Measurements from ENCODE around the gene USP4.

Gene USP4

GRCh38 chr3:49278548-49278947 lies 61.3 kb downstream of the USP4 start:
- H3K27ac ChIP-seq (ENCODE audit: low read length) = no peak overlapping the region
- no peak overlapping the region for H3K4me3 ChIP-seq (ENCODE audit: low read length)
- peaks cover 22% of the 10 kb centered on the region for H3K36me3 ChIP-seq (ENCODE audit: control insufficient read depth, low read depth, low read length)

GRCh38 chr3:49277383-49277775 lies 62.5 kb downstream of the USP4 start:
- peaks cover 18% of the 10 kb centered on the region for H3K36me3 ChIP-seq (ENCODE audit: control insufficient read depth, low read depth, low read length)
- no peaks in the 10 kb centered on the region for H3K4me1 ChIP-seq (ENCODE audit: control insufficient read depth, low read depth, low read length)
- no peaks in the 10 kb centered on the region for H3K27me3 ChIP-seq (ENCODE audit: control insufficient read depth, insufficient read depth, low read length)
- no peak overlapping the region for H3K27ac ChIP-seq (ENCODE audit: low read length)
- H3K4me3 ChIP-seq (ENCODE audit: low read length) = no peak overlapping the region
- H3K9me3 ChIP-seq (ENCODE audit: control insufficient read depth, low read depth, low read length) = no peaks in the 10 kb centered on the region
- H3K9ac ChIP-seq (ENCODE audit: low read length) = no peak overlapping the region

More at GRCh38 chr3:49278548-49278947, 61.3 kb downstream of the USP4 start:
- Histone ChIP-seq H3K4me1 (ENCODE audit: control insufficient read depth, low read depth, low read length) (no peaks in the 10 kb centered on the region), H3K9me3 (ENCODE audit: control insufficient read depth, low read depth, low read length) (no peaks in the 10 kb centered on the region), H3K27me3 (ENCODE audit: control insufficient read depth, insufficient read depth, low read length) (no peaks in the 10 kb centered on the region), H3K9ac (ENCODE audit: low read length) (no peak overlapping the region)

GRCh38 chr3:49276475-49277382 lies 63.1 kb downstream of the USP4 start, which contains the start of gene C3orf62:
Gene C3orf62 (minus strand): TSS chr3:49277232. CDS start chr3:49276872, 360 bp downstream.
- no peak within 1 kb of the TSS for H3K4me3 ChIP-seq (ENCODE audit: low read length)
- no peak within 1 kb of the TSS for H3K9ac ChIP-seq (ENCODE audit: low read length)
- H3K36me3 ChIP-seq (ENCODE audit: control insufficient read depth, low read depth, low read length) = peaks cover 18% of the 10 kb centered on the region

GRCh38 chr3:49273825-49274532 lies 65.9 kb downstream of the USP4 start:
- Histone ChIP-seq H3K27ac (ENCODE audit: low read length) (no peak overlapping the region), H3K27me3 (ENCODE audit: control insufficient read depth, insufficient read depth, low read length) (no peaks in the 10 kb centered on the region), H3K9ac (ENCODE audit: low read length) (no peak overlapping the region), H3K4me3 (ENCODE audit: low read length) (no peak overlapping the region), H3K36me3 (ENCODE audit: control insufficient read depth, low read depth, low read length) (peaks cover 5% of the 10 kb centered on the region), H3K9me3 (ENCODE audit: control insufficient read depth, low read depth, low read length) (no peaks in the 10 kb centered on the region), H3K4me1 (ENCODE audit: control insufficient read depth, low read depth, low read length) (no peaks in the 10 kb centered on the region)

More at GRCh38 chr3:49276475-49277382, 63.1 kb downstream of the USP4 start, which contains the start of gene C3orf62:
- Histone ChIP-seq H3K4me1 (ENCODE audit: control insufficient read depth, low read depth, low read length) (no peaks in the 10 kb centered on the region), H3K27me3 (ENCODE audit: control insufficient read depth, insufficient read depth, low read length) (no peaks in the 10 kb centered on the region), H3K9me3 (ENCODE audit: control insufficient read depth, low read depth, low read length) (no peaks in the 10 kb centered on the region), H3K27ac (ENCODE audit: low read length) (no peak within 1 kb of the TSS)

- no peaks in the 10 kb centered on the region for H3K9me3 ChIP-seq (ENCODE audit: control insufficient read depth, low read depth, low read length)
- no peak overlapping the region for H3K4me3 ChIP-seq (ENCODE audit: low read length)
- no peaks in the 10 kb centered on the region for H3K4me1 ChIP-seq (ENCODE audit: control insufficient read depth, low read depth, low read length)
- H3K9ac ChIP-seq (ENCODE audit: low read length) = no peak overlapping the region
- H3K36me3 ChIP-seq (ENCODE audit: control insufficient read depth, low read depth, low read length) = no peaks in the 10 kb centered on the region
- no peak overlapping the region for H3K27ac ChIP-seq (ENCODE audit: low read length)
- no peaks in the 10 kb centered on the region for H3K27me3 ChIP-seq (ENCODE audit: control insufficient read depth, insufficient read depth, low read length)
These were observed 68.8 kb downstream of the USP4 start for GRCh38 chr3:49271047-49271446.

GRCh38 chr3:49270156-49270500 lies 69.7 kb downstream of the USP4 start:
- no peak overlapping the region for H3K4me3 ChIP-seq (ENCODE audit: low read length)
- no peak overlapping the region for H3K27ac ChIP-seq (ENCODE audit: low read length)
- H3K4me1 ChIP-seq (ENCODE audit: control insufficient read depth, low read depth, low read length) = no peaks in the 10 kb centered on the region
- no peaks in the 10 kb centered on the region for H3K9me3 ChIP-seq (ENCODE audit: control insufficient read depth, low read depth, low read length)
- no peaks in the 10 kb centered on the region for H3K27me3 ChIP-seq (ENCODE audit: control insufficient read depth, insufficient read depth, low read length)
- no peaks in the 10 kb centered on the region for H3K36me3 ChIP-seq (ENCODE audit: control insufficient read depth, low read depth, low read length)
- H3K9ac ChIP-seq (ENCODE audit: low read length) = no peak overlapping the region

GRCh38 chr3:49269443-49270155 lies 70.3 kb downstream of the USP4 start:
- no peak overlapping the region for H3K27ac ChIP-seq (ENCODE audit: low read length)
- H3K4me1 ChIP-seq (ENCODE audit: control insufficient read depth, low read depth, low read length) = no peaks in the 10 kb centered on the region
- H3K9ac ChIP-seq (ENCODE audit: low read length) = no peak overlapping the region
- H3K4me3 ChIP-seq (ENCODE audit: low read length) = no peak overlapping the region
- no peaks in the 10 kb centered on the region for H3K9me3 ChIP-seq (ENCODE audit: control insufficient read depth, low read depth, low read length)
- no peaks in the 10 kb centered on the region for H3K27me3 ChIP-seq (ENCODE audit: control insufficient read depth, insufficient read depth, low read length)
- H3K36me3 ChIP-seq (ENCODE audit: control insufficient read depth, low read depth, low read length) = no peaks in the 10 kb centered on the region

- Histone ChIP-seq H3K9ac (ENCODE audit: low read length) (no peak overlapping the region), H3K4me1 (ENCODE audit: control insufficient read depth, low read depth, low read length) (no peaks in the 10 kb centered on the region), H3K4me3 (ENCODE audit: low read length) (no peak overlapping the region), H3K27ac (ENCODE audit: low read length) (no peak overlapping the region), H3K9me3 (ENCODE audit: control insufficient read depth, low read depth, low read length) (no peaks in the 10 kb centered on the region), H3K27me3 (ENCODE audit: control insufficient read depth, insufficient read depth, low read length) (no peaks in the 10 kb centered on the region), H3K36me3 (ENCODE audit: control insufficient read depth, low read depth, low read length) (no peaks in the 10 kb centered on the region)
These were observed 73.3 kb downstream of the USP4 start for GRCh38 chr3:49266410-49267095.

- H3K27ac ChIP-seq (ENCODE audit: low read length) = no peak overlapping the region
- no peaks in the 10 kb centered on the region for H3K4me1 ChIP-seq (ENCODE audit: control insufficient read depth, low read depth, low read length)
- H3K4me3 ChIP-seq (ENCODE audit: low read length) = no peak overlapping the region
- H3K36me3 ChIP-seq (ENCODE audit: control insufficient read depth, low read depth, low read length) = no peaks in the 10 kb centered on the region
- no peaks in the 10 kb centered on the region for H3K9me3 ChIP-seq (ENCODE audit: control insufficient read depth, low read depth, low read length)
- no peak overlapping the region for H3K9ac ChIP-seq (ENCODE audit: low read length)
- H3K27me3 ChIP-seq (ENCODE audit: control insufficient read depth, insufficient read depth, low read length) = no peaks in the 10 kb centered on the region
These were observed 74.0 kb downstream of the USP4 start for GRCh38 chr3:49265661-49266386.

GRCh38 chr3:49263159-49263889 lies 76.5 kb downstream of the USP4 start:
- Histone ChIP-seq H3K4me1 (ENCODE audit: control insufficient read depth, low read depth, low read length) (no peaks in the 10 kb centered on the region), H3K4me3 (ENCODE audit: low read length) (no peak overlapping the region), H3K9ac (ENCODE audit: low read length) (no peak overlapping the region), H3K27ac (ENCODE audit: low read length) (no peak overlapping the region), H3K9me3 (ENCODE audit: control insufficient read depth, low read depth, low read length) (no peaks in the 10 kb centered on the region), H3K27me3 (ENCODE audit: control insufficient read depth, insufficient read depth, low read length) (no peaks in the 10 kb centered on the region), H3K36me3 (ENCODE audit: control insufficient read depth, low read depth, low read length) (no peaks in the 10 kb centered on the region)
